Measurements from ENCODE around the gene CYFIP2. TPM values are rescaled to one million over a fixed set of nuclear protein-coding genes. Genes with fewer than 3 reads are reported as not detected.

The CYFIP2 gene
- total RNA-seq, 1 experiment from 2014 or later, result 74.7 TPM

DNA sequence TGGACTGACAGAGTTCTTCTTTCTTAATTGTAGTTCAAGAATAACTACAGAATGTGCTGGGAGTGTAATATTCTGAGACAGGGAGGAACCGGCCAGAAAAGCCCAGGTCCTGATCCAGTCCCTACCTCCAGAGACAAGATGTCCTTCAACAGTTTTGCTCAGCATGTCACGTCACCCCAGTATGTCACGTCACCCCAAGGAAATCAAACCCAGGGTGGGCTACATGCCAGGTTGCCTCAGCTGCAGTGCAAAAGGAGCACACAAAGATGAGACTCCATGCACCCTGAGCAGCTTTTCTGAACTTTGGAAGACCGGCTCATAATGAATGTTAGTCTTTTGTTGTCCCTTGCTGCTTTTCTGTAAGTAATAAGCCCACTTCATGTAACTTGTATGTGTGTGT, 168.2 kb downstream of the CYFIP2 start:
- Histone ChIP-seq H4K8ac (replicated peaks; ENCODE audit: insufficient read length, low read depth, low read length) (no peak overlapping the region), H2BK120ac (ENCODE audit: low read depth, low read length, poor library complexity, severe bottlenecking) (no peak overlapping the region), H2BK20ac (ENCODE audit: low read depth, low read length, poor library complexity, severe bottlenecking) (no peak overlapping the region), H4K5ac (ENCODE audit: insufficient read length, low read depth, low read length) (no peak overlapping the region), H3K4me1 (ENCODE audit: insufficient read depth, low read length) (no peaks in the 10 kb centered on the region), H3K9me3 (ENCODE audit: control insufficient read depth, low read depth, low read length) (no peaks in the 10 kb centered on the region), H3K23me2 (ENCODE audit: insufficient read length, low read depth, low read length, poor library complexity, severe bottlenecking) (no peaks in the 10 kb centered on the region), H3K14ac (ENCODE audit: insufficient read depth, low read length) (no peak overlapping the region), H4K91ac (ENCODE audit: insufficient read length, low read depth, low read length) (no peak overlapping the region), H2BK5ac (ENCODE audit: insufficient read length, low read length) (no peak overlapping the region), H3K27ac (ENCODE audit: insufficient read length, low read depth, low read length) (no peak overlapping the region), H3K4ac (ENCODE audit: low read depth, low read length) (no peak overlapping the region), H2AK5ac (ENCODE audit: insufficient read length, low read length) (no peak overlapping the region), H3K18ac (ENCODE audit: insufficient read length, low read depth, low read length) (no peak overlapping the region), H2AFZ (ENCODE audit: low read length) (no peak overlapping the region), H4K20me1 (ENCODE audit: control insufficient read depth, insufficient read depth, insufficient read length) (no peaks in the 10 kb centered on the region), H3K4me2 (ENCODE audit: insufficient read depth, insufficient read length, low read length) (no peak overlapping the region), H3K27me3 (ENCODE audit: insufficient read depth, low read length) (no peaks in the 10 kb centered on the region), H2BK12ac (ENCODE audit: insufficient read length, low read depth, low read length) (no peak overlapping the region), H3K79me1 (ENCODE audit: insufficient read depth, low read depth, low read length, poor library complexity, severe bottlenecking) (no peaks in the 10 kb centered on the region), H3K56ac (ENCODE audit: insufficient read length, low read depth, low read length) (no peak overlapping the region), H3K23ac (ENCODE audit: insufficient read length, low read depth, low read length) (no peak overlapping the region), H2BK15ac (ENCODE audit: low read depth, low read length) (no peak overlapping the region), H3K9ac (ENCODE audit: extremely low read depth, insufficient read length, low read length) (no peak overlapping the region), H3K79me2 (ENCODE audit: insufficient read depth, low read length) (no peaks in the 10 kb centered on the region), H3T11ph (ENCODE audit: low read length) (no peak overlapping the region)
- DNase-seq, result no peak
- Mint-ChIP-seq H3K9me3 (peaks cover 0 to 3% of the 10 kb centered on the region in 2 experiments; a peak in 3 of 5 replicates), H3K4me3 (no peak overlapping the region), H3K27me3 (ENCODE audit: low read depth) (no peaks in the 10 kb centered on the region; the same call in none of the 2 replicates), H3K36me3 (ENCODE audit: insufficient read depth in 1 of 3, low read depth in 3 of 3) (no peaks in the 10 kb centered on the region), H3K27ac (no peak overlapping the region), H3K4me1 (no peaks in the 10 kb centered on the region)
- TF ChIP-seq, protein P1, sequence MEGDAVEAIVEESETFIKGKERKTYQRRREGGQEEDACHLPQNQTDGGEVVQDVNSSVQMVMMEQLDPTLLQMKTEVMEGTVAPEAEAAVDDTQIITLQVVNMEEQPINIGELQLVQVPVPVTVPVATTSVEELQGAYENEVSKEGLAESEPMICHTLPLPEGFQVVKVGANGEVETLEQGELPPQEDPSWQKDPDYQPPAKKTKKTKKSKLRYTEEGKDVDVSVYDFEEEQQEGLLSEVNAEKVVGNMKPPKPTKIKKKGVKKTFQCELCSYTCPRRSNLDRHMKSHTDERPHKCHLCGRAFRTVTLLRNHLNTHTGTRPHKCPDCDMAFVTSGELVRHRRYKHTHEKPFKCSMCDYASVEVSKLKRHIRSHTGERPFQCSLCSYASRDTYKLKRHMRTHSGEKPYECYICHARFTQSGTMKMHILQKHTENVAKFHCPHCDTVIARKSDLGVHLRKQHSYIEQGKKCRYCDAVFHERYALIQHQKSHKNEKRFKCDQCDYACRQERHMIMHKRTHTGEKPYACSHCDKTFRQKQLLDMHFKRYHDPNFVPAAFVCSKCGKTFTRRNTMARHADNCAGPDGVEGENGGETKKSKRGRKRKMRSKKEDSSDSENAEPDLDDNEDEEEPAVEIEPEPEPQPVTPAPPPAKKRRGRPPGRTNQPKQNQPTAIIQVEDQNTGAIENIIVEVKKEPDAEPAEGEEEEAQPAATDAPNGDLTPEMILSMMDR (conservative IDR thresholded peaks at IDR 0.05), result no peak
- no CpG with 5 or more reads among the region's 4 CpGs for WGBS (ENCODE audit: extremely low coverage, insufficient read length, low lambda C conversion rate)
